Right hindlimb (tissue), 1 donor: ENCODE measurements around the gene HHIPL1.
"Not testable (repeated sequence)": the region's sequence is repeated elsewhere in the genome, so short reads cannot be mapped to it uniquely, and the experiment has no call there.

Experiments
- DNase-seq: peaks from one replicate; pipeline ENCODE4 v3.0.0-alpha.2; 2018

The HHIPL1 gene

DNA sequence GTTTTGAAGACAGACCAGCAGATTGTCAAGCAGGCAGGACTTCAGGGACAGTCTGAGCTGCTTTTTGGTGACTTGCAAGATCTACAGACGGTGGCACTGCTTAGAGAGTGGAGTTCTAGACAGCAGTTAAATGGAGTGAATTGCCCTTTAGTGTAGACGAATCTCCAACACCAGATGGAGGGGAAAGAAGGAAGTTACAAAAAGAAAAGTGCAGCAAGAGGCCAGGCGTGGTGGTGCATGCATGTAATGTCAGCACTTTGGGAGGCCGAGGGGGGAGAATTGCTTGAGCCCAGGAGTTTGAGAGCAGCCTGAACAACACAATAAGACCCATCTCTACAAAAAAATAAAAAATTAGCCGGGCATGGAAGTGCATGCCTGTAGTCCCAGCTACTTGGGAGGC, 8.4 kb upstream of the HHIPL1 start:
- DNase-seq, result no peak

DNA sequence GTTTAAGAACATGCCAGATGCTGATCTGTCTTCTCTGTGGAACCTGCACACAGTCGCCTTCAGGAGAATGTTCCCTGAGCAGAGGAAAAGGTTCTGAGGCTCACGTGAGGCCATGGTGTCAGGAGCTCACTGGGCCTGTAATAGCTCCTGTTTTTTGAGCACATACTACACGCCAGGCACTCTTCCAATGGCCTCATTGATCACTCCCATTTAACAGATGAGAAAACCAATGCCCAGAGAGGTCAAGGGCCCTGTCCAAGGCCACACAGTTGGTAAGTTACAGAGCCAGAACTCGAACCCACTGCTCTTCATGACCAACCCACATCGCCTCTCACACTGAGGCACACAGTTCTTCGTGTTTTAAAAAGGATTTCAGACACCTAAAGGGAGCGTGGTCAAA, 7.3 kb upstream of the HHIPL1 start:
- DNase-seq, result no peak

DNA sequence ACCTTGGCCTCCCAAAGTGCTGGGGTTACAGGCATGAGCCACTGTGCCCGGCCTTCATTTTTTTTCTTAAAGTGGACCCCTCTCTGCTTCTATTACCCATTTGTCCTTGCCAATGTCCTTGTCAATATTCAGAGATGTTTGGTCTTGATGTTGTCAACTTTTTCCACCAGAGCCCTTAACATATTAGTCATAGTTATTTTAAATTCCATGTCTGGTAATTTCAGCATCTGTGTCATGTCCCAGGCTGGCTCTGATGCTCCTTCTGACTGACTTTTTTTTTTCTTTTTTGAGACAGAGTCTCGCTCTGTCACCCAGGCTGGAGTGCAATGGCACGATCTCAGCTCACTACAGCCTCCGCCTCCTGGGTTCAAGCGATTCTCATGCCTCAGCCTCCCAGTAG, 2.2 kb upstream of the HHIPL1 start:
- DNase-seq, result not testable (repeated sequence)

DNA sequence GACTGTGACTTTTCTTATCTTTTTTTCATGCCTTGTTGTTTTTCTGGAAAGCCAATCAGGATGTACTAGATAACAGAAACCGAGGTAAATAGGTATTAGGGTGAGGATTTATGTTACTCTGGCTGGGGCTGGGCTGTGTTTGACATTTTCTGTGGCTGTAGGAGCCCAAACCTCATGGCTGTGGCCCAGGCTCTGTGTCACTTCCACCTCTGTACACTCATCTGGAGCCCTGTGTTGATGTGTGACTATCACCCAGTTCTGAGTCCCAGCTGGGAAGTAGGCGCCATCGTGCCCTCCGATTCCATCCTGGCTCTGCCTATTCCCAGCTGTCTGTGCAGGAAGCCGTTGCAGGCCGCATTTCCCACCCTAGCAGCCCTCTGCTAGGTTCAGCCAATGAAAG, 1.6 kb upstream of the HHIPL1 start:
- no peak for DNase-seq

DNA sequence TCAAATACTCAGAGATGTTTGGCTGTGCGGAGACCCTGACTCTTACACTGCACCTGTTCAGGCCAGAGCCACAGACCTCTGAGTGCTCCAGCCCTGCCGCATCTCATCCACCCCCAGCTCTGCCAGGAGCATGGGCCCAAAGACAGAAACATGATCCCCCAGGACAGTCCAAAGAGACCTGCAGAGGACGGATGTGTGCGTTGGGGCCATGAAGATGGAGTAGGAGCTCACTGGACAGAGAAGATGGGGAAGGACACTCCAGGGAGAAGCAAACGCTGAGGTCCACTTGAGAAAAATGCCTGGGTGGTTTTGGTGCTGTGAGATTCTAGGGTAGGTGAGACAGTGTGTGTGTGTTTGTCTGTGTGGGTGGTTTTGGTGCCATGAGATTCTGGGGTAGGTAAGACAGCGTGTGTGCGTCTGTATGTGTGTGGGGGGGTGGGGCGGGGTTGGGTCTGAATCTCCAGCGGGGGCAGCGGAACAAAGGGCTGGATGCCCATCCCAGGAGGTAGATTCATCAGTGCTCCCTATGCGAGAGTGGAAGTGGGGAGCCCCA, 818 bp upstream of the HHIPL1 start:
- DNase-seq, result no peak

DNA sequence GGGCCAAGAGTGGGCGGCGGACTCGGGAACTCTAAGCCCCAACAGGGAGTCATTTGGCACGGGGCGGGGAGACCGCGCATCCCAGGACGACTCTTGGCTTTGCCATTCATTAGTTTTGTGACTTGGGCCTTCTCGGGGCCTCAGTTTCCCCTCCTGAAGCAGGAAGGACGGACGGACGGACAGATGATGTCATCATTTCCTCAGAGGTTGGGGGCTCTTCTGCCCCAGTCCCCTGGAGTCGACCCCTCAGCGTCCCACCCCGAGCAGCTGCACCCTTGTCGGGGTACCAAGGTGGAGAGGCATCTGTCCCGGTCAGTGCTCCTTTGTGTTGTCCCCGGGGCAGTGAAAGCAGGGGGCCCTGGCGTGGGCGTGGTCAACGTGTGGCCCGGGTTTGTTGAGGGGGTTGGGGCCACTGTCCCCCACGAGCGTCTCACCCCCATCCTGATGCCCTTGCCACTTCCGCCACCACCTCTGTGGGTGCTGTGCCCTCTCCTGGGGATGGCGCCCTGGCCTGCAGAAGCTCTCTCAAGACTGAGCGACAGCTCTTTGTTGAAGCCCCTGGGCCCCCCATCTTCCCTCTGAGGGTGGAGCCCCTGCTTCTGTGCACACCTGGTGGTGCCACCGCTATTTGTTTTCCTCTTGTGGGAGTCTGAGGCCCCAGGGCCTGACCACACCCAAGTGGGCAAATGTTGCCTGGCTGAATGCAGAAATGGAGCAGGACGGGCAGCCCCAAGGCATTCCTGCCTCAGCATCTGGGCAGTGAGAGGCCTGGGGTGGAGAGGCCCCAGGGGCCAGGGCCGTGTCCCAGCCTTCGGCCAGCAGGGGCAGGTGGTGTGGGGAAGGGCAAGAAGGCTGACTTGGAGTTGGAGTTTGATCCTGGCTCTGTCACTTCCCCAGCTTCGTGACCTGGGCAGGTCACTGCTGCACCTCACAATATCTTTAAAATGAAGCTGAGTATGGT, 896 bp downstream of the HHIPL1 start:
- DNase-seq, result no peak

DNA sequence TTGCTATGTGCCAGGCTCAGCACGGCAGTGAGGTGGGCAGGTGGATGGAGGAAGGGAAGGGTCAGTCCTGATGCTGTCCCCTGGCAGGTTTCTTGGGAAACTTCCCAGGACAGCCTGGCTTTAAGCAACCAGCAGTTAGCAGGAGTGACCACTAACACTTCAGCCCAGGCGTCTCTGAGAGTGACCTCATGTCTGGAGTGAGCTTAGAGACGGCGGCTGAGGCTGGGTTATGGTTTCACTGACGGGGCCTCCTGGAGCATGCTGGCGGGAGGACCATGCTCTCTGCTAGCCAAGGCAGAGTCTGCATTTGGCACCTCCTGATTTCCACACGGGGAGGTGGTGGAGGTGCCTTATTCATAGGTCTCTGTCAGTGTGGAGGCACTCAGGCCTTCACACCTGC, 2.5 kb downstream of the HHIPL1 start:
- peak; percentile 40 for DNase-seq

DNA sequence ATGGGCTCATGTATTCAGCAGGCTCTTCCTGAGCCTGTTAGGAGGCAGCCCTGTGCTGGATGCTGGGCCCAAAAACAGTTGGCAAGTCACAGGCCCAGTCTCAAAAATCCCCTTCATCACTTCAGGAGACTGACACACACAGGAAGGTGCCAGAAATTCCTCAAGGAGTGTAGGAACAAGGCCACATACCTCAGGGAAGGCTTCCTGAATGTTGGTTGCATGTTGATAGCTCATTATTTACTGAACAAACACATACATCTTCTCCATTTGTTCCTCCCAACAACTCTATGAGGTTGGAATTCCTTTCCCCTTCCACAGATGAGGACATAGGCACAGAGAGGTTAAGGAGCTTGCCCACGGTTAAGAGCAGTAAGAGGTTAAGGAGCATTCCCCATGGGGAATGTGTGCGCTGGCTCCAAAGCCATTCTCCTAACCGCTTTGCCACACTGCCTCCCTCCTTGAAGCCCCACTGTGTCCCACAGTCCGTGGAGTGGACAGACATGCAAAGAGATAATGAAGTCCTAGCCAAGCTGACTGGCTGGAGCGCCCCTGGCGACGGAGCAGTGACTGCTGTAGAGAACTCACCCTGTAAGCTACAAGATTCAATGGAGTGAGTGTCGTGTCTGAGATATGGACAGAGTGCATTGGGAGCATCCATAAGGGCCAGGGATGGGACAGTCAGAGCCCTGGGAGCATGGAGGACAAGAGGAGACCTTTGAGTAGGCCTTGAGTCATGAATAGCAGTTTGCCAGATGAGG, 3.3 kb downstream of the HHIPL1 start:
- no peak for DNase-seq

DNA sequence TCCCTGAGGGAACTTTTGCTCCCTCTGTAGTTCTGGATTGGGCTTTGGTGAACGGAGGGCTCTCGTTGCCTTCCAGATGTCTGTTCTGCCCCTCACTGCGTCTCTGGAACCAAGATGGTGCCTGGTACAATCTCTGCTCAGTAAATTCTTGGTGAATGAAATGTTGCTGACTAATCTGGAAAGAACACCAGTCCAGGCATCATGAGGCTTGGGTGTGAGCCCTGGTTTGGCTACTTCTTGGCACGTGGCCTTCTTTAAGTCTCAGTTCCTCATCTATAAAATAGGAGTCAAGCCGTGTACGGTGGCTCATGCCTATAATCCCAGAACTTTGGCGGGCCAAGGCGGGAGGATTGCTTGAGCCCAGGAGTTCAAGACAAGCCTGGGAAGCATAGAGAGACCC, 4.3 kb downstream of the HHIPL1 start:
- no peak for DNase-seq

DNA sequence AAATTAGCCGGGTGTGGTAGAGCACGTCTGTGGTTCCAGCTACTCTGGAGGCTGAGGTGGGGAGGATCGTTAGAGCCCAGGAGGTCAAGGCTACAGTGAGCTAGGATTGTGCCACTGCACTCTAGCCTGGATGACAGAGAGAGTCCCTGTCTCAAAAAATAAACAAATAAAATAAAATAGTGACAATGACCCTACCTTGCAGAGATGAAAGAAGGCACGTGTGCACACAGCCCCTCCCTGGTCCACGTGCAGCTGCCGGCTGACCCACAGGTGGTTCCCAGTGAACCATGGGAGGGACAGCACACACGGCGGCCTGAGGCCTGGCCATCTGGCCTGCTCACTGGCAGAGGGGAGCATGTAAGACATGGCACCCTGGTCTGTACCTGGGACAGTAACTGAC, 4.7 kb downstream of the HHIPL1 start:
- DNase-seq, result no peak

DNA sequence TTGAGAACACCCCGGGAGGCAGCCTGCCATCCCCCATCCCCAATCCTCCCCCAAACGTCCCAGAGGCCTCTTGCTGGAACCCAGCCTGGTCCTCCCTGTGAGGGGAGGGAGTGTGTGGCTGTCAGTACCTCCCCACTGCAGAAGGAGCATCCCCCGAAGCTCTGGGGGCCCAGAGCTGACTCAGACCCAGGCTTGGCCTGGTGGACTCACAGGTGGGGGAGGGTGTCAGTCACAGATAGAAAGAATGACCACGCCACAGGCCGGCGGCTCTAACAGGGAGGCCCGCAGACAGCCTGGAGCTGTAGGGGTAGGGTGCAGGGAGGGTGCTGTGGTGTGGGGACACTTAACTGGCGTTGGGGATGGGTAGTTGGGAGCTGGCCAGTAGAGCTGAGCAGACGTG, 5.3 kb downstream of the HHIPL1 start:
- DNase-seq, result no peak

DNA sequence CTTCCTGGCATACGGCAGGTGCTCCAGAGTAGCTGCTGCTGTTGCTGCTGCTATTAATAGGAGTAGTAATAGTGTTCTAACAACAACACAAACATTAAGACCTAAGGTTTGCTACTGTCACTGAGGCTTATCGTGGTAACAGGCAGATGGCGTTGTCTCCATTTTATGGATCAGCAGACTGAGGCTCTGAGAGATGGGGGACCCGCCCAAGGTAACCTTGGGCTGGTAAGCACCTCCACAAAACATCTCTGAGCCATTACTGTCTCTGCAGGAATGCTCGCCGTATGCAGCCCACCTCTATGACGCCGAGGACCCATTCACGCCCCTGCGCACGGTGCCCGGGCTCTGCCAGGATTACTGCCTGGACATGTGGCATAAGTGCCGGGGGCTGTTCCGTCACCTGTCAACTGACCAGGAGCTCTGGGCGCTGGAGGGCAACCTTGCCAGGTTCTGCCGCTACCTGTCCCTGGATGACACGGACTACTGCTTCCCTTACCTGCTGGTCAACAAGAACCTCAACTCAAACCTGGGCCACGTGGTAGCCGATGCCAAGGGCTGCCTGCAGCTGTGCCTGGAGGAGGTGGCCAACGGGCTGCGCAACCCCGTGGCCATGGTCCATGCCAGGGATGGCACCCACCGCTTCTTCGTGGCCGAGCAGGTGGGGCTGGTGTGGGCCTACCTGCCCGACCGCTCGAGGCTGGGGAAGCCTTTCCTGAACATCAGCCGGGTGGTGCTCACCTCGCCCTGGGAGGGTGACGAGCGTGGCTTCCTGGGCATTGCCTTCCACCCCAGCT, 7.2 kb downstream of the HHIPL1 start:
- DNase-seq, result no peak

DNA sequence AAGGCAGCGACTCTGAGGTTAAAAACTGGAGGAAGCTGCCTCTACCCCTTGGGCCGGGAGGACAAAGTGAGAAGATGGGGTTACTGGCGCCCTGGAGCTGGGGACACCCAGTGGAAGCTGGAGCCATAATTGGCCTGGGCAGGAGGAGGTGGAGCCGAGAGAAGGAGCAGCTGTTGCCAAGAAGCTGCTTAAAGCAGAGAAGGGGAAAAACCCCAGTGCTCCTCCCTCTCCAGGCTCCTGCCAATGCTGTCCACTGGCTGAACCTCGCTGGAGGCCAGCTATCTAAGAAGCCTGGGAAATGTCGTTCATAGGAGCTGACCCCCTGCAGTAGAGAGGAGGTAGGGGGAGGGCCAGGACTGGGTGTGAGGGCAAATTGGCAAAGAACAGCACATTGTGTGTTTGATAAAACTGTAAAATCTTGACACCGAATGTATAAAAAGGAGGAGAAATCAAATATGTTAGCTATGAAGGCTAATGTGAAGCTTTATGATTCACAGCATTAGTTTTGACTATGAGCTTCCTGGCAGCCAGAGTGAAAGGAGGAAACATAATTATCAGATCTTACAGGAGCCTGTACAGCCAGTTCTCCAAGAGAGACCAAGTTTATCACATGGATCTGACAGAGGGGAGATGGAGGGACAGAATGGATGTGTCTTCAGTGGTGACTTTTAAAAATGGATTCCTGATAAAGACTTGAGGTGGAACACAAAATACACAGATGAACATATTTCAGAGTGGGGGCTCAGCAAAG, 9.5 kb downstream of the HHIPL1 start:
- DNase-seq, result peak; percentile 75

DNA sequence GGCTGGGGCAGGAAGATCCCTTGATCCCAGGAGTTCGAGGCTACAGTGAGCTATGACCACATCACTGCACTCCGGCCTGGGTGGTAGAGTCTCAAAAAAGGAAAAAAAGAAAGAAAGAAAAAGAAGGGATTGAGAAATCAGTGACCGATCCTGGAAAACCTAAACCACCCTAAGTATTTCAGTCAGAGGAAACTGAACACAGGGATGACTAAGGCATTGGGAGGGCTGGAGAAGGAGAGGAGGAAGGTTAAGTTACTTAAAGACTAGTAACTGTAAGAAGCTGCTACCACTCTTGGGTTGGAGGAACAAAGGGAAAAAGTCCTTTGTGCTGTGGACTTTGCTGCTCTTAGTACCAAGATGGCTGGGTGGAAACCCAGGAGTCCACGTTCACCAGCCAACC, 10.6 kb downstream of the HHIPL1 start:
- no peak for DNase-seq

DNA sequence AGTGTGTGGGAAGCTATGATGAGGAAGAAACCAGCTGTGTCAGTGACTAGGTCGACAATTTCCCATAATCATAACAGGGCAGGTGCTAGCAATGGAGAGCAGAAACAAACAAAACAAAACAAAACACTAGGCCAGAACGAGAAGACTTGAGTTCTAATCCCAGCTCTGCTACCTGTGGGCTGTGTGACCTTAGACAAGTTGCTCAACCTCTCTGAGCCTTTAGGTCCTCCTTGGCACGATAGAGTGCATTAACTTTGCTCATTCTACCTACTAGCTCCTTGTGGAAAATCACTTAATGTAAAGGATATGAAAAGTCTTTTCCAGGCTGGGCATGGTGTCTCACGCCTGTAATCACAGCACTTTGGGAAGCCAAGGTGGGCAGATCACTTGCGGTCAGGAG, 11.2 kb downstream of the HHIPL1 start:
- no peak for DNase-seq

DNA sequence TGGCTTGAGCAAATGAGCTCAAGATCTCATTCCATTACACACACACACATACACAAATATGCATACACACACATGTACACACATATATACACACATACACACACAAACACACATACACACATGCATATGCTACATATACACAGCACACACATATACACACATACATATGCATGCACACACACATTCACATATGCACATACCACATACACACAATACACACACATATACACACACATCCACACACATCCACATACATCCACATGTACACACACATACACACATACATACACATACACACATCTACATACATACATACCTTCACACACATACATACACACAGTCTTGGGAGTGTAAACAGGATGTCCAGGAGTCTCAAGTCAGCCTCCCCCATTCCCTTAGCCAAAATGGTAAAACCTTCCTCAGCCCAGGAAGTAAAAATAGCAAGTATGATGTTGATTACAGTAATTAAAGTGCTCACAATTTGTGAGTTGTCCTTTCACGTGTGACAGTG, 12.8 kb downstream of the HHIPL1 start:
- DNase-seq, result no peak

DNA sequence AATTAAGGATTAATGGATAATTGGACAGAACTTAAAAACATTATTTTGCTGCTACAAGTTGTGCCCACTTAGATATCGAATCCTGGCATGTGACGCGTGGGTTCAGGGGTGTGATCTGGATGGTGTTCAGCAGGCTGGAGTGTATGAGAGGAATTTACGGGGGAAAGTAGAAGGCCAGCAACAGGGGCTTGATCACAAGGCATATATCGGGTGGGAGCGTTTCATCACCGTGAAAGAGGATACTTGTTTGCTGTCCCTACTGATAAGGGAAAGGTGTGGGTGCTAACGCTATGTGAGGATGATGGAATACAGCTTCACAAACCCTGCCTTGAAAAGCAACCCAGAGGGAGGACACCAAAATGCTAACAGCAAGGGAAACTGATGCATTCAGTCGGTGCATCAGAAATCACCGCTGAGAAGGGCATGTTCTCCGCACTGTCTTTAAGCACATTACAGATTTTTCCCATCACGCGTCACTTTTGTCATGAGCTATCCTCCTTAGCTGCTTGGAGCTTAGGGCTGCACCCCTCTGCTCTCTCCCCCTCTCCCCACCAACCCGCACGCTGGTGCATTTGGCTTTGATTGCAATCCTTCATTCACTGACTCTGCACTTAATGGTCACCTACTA, 13.4 kb downstream of the HHIPL1 start:
- no peak for DNase-seq

DNA sequence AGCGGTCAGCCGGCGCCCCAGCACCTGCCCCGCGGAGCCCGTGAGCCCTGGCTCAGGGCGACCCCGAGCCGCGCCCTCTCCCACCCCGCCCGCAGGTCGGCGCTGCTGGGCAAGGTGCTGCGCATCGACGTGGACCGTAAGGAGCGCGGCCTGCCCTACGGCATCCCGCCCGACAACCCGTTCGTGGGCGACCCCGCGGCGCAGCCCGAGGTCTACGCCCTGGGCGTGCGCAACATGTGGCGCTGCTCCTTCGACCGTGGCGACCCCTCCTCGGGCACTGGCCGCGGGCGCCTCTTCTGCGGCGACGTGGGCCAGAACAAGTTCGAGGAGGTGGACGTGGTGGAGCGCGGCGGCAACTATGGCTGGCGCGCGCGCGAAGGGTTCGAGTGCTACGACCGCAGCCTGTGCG, 14.4 kb downstream of the HHIPL1 start:
- DNase-seq, result no peak

DNA sequence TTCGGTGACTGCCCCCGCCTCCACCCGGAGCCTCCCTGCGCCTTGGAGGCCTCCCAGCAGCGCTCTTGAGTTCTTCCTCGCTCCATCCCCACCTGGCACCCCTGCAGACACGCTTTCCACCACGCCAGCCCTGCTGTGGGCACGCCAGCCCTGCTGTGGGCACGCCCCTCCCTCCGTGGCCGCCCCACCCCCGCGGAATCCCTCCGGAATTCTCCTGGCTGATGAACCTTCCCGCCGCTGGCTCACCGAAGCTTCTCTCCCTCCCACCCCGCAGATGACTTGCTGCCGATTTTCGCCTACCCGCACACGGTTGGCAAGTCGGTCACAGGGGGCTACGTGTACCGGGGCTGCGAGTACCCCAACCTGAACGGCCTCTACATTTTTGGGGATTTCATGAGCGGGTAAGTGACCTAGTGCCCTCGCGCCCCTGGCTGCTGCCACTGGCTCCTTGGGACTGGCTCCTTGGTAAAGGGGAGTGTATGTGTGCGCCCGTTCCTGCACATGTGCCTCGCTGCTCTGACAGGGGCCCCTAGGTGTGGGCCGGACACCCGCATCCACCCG, 15.2 kb downstream of the HHIPL1 start:
- DNase-seq, result no peak

DNA sequence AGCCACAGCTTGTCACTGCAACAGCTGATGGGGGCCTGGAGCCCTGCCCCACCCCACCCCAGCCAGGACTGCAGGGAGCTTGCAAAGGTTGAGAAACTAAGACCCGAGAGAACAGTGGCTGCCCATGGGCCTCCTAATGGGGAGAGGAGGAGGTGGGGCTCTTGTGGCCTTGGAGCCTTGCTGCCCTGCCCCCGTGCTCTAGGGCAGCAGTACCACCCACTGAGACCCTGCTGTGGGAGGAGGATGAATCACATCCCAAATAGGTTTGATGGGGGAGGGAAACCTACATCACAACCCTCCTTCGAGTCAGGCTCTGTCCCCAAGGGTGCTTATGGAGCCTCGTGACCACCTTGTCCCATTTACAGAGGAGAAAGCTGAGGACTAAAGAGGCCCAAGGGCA, 15.9 kb downstream of the HHIPL1 start:
- no peak for DNase-seq

DNA sequence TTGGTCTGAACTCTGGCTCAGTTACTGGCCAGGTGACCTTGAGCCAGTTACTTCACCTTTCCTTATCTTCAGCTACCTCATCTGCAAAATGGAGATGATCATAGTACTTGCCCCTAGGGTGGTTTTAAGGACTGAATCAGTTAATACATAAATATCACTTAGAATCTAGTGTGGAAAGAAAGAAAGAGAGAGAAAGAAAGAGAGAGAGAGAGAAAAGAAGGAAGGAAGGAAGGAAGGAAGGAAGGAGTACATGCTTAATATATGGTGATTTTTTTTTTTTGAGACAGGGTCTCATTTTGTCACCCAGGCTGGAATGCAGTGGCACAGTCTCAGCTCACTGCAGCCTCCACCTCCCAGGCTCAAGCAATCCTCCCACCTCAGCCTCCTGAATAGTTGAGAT, 16.3 kb downstream of the HHIPL1 start:
- not testable (repeated sequence) for DNase-seq
